GM18858 (cell line): ENCODE data around the gene SLCO4A1.

Experiments used
- ATAC-seq: cut with Tn5 transposase; IDR thresholded peaks from one replicate; pipeline ENCODE4 v1.9.1; 2021; ENCODE audit not compliant: unreplicated experiment

The SLCO4A1 gene

GRCh38 chr20:62696989-62697388 is 54.7 kb downstream of the SLCO4A1 start:
- ATAC-seq, result no peak

DNA sequence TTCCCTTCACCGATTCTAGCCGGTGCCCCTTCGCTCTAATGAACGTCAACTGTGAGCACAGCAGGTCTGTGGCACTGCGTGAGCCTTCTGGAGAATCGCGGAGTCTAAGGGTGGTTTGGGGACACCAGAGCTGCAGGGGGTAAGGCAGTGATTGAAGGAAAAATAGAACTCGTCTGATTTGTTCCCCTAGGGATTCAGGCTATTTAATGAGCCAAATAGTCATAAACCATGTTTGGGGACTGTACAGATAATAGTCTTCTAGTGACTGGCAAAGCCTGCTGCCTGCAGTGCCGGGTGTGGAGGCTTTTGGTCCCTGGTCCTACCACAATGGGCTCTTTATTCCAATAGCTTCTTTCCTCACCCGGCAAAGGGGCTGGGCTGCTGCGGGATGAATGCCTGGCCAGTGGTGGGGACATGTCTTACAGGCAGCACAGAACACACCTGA is 55.2 kb downstream of the SLCO4A1 start:
- no peak for ATAC-seq

GRCh38 chr20:62698231-62698630 is 55.9 kb downstream of the SLCO4A1 start:
- no peak for ATAC-seq

- ATAC-seq, result no peak
These were observed 57.0 kb downstream of the SLCO4A1 start for GRCh38 chr20:62699296-62699695.

- no peak for ATAC-seq
These were observed 57.4 kb downstream of the SLCO4A1 start for GRCh38 chr20:62699741-62700140.

GRCh38 chr20:62700261-62700930 is 58.1 kb downstream of the SLCO4A1 start:
- ATAC-seq, result no peak

DNA sequence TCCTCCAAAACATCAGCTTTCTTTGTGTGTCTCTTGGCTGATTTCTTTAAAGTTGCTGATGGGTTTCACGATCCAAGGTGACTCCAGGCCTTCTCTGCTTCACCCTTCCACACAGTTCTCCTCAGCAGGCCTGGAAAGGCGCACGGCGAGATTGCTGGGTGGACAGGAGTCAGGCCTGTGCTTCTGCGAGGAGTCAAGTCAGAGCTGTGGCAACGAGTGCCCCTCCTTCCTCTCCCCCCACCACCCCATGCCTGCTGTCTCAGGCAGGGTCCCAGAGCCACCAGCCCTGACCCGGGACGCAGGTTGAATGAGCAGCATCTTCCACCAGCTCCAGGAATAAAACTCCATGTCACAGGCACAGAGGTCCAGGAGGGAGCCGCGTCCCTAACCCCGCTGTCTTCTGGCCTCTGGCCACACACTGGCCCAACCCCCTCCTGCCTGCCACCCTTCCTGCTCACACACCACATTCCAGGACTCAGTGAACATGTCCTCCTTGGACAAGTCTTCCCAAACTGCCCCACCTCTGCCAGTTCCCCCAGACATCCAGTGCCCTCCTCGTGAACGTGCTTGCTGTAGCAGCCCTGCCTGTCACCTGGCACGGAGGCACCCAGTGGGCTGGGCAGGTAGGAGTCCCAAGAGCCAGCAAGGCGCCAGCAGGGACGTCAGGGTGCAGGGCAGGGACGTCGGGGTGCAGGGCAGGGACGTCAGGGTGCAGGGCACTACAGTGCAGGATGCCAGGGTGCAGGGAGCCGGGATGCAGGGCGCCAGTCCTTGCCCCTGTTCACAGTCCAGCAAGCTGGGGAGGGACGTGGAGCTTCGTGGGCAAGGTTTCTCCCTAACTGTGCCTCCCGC is 59.1 kb downstream of the SLCO4A1 start:
- no peak for ATAC-seq

DNA sequence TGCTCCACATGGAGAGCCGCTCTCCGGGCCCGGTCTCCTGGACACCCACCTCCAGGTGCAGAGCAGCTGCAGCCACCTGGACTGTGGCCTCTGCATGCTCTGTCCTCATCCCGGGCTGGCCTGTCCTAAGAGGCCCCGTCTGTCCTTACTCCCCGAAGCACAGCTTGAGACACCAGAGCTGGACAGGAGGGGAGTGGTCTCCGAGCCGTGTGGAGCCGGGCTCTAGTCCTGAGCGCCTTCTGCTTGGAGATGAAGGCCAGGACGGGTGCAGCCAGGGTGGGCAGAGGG is 59.7 kb downstream of the SLCO4A1 start:
- no peak for ATAC-seq

- no peak for ATAC-seq
These were observed 60.9 kb downstream of the SLCO4A1 start for GRCh38 chr20:62702895-62703852.

- ATAC-seq, result no peak
These were observed 61.5 kb downstream of the SLCO4A1 start for GRCh38 chr20:62703853-62704228.

DNA sequence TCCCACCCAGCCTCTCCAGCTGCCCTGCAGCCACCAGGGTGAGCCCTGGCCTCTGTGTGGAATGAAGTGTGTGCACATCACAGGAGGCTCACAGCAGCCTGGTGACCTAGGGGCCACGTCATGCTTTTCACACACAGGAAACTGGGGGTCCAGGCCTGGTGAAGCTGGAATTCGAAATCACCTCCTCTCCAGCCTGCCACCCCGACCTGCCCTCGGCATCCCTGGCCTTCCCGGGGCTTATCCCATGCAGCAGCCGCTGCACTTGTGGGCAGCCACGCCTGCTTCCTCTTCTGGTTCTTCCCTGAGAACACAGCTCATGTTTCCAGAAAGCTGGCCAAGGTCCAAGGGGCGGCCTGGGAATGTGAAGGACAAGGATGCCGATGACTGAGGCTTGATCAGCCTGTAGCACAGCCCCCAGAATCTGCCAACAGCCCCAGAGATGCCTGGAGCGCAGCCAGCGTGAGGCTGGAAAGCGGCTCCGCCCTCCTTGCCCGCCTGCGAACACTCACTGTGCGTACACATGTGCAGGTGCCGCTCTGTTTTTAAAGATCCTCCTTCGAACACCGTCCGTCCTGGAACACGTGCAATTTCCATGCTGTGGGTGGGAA is 62.1 kb downstream of the SLCO4A1 start:
- no peak for ATAC-seq

DNA sequence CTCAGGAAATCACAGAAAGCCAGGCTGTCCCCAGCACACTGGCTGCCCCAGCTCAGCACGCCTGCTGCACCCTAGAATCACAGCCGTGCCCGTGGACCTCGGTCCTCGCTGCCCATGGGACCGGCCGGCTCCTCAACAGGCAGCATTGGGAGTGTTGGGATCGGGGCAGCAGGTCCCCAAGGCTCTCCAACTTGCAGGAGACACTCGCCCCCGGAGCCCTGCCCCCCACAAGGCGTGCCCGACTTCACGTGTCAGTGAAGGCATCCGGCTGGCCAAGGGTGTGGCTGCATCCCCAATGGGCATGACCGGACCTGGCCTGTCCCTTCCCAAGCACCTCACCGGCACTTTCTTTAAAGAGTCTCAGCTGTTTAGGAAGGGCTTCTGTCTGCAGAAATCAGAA is 63.3 kb downstream of the SLCO4A1 start:
- no peak for ATAC-seq

DNA sequence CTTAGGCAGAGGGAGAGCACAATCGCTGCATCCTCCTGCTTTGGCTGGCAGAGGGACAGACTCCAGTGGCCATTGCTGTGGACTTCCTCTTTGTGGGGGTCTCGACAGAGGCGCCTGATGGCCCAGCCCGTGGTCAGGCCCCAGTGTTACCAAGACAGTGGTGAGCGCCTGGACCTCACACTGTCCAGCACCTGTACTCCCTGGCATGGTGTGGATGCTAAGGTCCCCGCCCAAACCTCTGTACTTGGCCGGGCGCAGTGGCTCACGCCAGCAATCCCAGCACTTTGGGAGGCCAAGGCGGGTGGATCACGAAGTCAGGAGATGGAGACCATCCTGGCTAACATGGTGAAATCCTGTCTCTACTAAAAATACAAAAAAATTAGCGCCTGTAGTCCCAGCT is 64.0 kb downstream of the SLCO4A1 start:
- no peak for ATAC-seq

DNA sequence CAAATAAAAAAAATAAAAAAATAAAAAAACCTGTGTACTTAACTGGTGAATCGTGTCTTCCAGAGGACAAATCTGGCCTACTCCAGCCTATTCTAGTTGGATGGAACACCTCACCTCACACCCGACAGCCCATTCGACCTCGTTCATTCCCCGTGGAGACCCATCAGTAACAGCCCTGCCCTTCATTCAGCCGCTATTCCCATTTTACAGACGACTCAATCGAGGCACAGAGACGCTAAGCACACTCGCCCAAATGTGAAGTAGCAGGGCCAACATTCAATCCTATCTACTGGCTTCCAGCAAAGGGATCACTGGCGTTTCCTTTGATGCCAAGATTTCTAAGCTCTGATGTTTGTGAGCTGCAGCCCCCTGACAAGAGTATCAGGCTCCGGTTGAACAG is 64.6 kb downstream of the SLCO4A1 start:
- no peak for ATAC-seq

DNA sequence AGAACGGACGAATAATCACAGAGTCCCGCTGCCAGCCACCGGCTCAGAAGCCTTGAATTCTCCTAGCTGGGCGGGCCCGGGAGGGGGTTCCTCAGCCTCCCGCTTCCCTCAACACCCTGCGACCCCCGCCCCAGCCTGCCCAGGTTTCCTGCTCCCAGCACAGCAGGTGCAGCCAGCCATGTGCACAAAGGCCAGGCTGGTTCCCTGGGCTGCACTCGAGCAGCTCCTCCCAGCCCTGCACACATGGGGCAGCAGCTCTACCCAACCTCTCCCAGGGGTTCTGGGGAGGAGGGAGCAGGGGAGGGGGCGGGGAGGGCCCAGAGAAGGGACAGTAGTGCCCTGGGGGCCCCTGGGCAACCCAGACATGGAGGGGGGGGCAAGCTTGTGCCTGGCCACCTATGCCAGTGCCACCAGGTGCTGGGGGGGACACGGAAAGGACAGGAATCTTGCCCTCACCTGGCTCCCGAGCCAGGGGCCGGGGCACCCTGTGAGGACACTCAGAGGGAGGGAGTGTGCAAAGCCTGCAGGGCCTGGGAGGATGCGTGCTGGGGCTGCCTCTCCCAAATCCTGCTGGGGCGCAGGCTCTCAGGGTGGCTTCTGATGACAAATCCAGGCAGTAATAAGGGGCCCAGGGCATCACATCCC is 65.1 kb downstream of the SLCO4A1 start:
- ATAC-seq, result no peak

- no peak for ATAC-seq
These were observed 65.7 kb downstream of the SLCO4A1 start for GRCh38 chr20:62707921-62708521.

GRCh38 chr20:62708591-62709536 is 66.6 kb downstream of the SLCO4A1 start, which contains the start of gene NTSR1:
Gene NTSR1, plus strand, starts transcription at chr20:62708836. Its CDS starts 372 bp downstream, at chr20:62709208.
- ATAC-seq, result no peak

DNA sequence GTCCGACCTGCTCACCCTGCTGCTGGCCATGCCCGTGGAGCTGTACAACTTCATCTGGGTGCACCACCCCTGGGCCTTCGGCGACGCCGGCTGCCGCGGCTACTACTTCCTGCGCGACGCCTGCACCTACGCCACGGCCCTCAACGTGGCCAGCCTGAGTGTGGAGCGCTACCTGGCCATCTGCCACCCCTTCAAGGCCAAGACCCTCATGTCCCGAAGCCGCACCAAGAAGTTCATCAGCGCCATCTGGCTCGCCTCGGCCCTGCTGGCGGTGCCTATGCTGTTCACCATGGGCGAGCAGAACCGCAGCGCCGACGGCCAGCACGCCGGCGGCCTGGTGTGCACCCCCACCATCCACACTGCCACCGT is 67.2 kb downstream of the SLCO4A1 start:
- ATAC-seq, result no peak
